Measurements from ENCODE around the gene ITIH5. TPM values are rescaled to one million over a fixed set of nuclear protein-coding genes. Genes with fewer than 3 reads are reported as not detected.

The ITIH5 gene
- total RNA-seq, 2 experiments from 2014 or later, result not detected

GRCh38 chr10:7577579-7577978 lies 89.2 kb downstream of the ITIH5 start:
- Histone ChIP-seq H3K27ac (ENCODE audit: low read depth, low read length, poor library complexity, severe bottlenecking) (no peak overlapping the region), H2AFZ (ENCODE audit: low read length) (no peak overlapping the region), H3K9me2 (ENCODE audit: insufficient read depth, low read length) (no peaks in the 10 kb centered on the region), H3K4me3 (ENCODE audit: low read depth, low read length, poor library complexity, severe bottlenecking) (no peak overlapping the region), H3K36me3 (ENCODE audit: insufficient read depth, low read length) (no peaks in the 10 kb centered on the region), H3K4me2 (ENCODE audit: low read length) (no peak overlapping the region), H3K9me3 (ENCODE audit: low read length) (no peaks in the 10 kb centered on the region), H4K20me1 (ENCODE audit: insufficient read depth, low read length) (no peaks in the 10 kb centered on the region), H3K79me2 (ENCODE audit: insufficient read depth, low read depth, low read length) (no peaks in the 10 kb centered on the region), H3K4me1 (ENCODE audit: insufficient read depth, low read length, poor library complexity, severe bottlenecking) (no peaks in the 10 kb centered on the region)
- ChIA-PET POLR2A (interaction anchor here (1.3 kb wide), 1 partner anchor 19 kb away, joined by 4 read pairs; no protein-coding TSS in a partner anchor), CTCF (ENCODE audit: unreplicated experiment) (no interaction called here)
- no TSS peak for BruUV-seq (replicated peaks)
- DNase-seq (ENCODE audit: low spot score), result no peak
- intact Hi-C loops (cut with micrococcal nuclease; ENCODE audit: unreplicated experiment), result no loop called here
- TF ChIP-seq EZH2phosphoT487 (IDR thresholded peaks at IDR 0.05; ENCODE audit: borderline replicate concordance, low read depth, low read length) (no peak), CTCF (conservative IDR thresholded peaks at IDR 0.05; ENCODE audit: low read length) (no peak)

- no peaks in the 10 kb centered on the region for H3K4me1 ChIP-seq (ENCODE audit: insufficient read depth, low read length, poor library complexity, severe bottlenecking)
- H4K20me1 ChIP-seq (ENCODE audit: insufficient read depth, low read length), result no peaks in the 10 kb centered on the region
- BruUV-seq (replicated peaks), result no TSS peak
- CTCF ChIA-PET (ENCODE audit: unreplicated experiment), result no interaction called here
- no peak for DNase-seq (ENCODE audit: low spot score)
- H3K79me2 ChIP-seq (ENCODE audit: insufficient read depth, low read depth, low read length), result no peaks in the 10 kb centered on the region
- H3K4me2 ChIP-seq (ENCODE audit: low read length), result no peak overlapping the region
- H3K9me3 ChIP-seq (ENCODE audit: low read length), result no peaks in the 10 kb centered on the region
- POLR2A ChIA-PET, result no interaction called here
- H3K27ac ChIP-seq (ENCODE audit: low read depth, low read length, poor library complexity, severe bottlenecking), result no peak overlapping the region
- intact Hi-C loops (cut with micrococcal nuclease; ENCODE audit: unreplicated experiment), result no loop called here
- H3K4me3 ChIP-seq (ENCODE audit: low read depth, low read length, poor library complexity, severe bottlenecking), result no peak overlapping the region
- H3K9me2 ChIP-seq (ENCODE audit: insufficient read depth, low read length), result no peaks in the 10 kb centered on the region
- no peaks in the 10 kb centered on the region for H3K36me3 ChIP-seq (ENCODE audit: insufficient read depth, low read length)
- no peak overlapping the region for H2AFZ ChIP-seq (ENCODE audit: low read length)
- no peak for TF ChIP-seq EZH2phosphoT487 (IDR thresholded peaks at IDR 0.05; ENCODE audit: borderline replicate concordance, low read depth, low read length)
- TF ChIP-seq CTCF (conservative IDR thresholded peaks at IDR 0.05; ENCODE audit: low read length), result no peak
These were observed 89.6 kb downstream of the ITIH5 start for GRCh38 chr10:7577176-7577575.

- intact Hi-C loops (cut with micrococcal nuclease; ENCODE audit: unreplicated experiment), result no loop called here
- H3K4me2 ChIP-seq (ENCODE audit: low read length), result no peak overlapping the region
- DNase-seq (ENCODE audit: low spot score), result no peak
- no peak overlapping the region for H3K27ac ChIP-seq (ENCODE audit: low read depth, low read length, poor library complexity, severe bottlenecking)
- no TSS peak for BruUV-seq (replicated peaks)
- no peaks in the 10 kb centered on the region for H4K20me1 ChIP-seq (ENCODE audit: insufficient read depth, low read length)
- no peak for TF ChIP-seq EZH2phosphoT487 (IDR thresholded peaks at IDR 0.05; ENCODE audit: borderline replicate concordance, low read depth, low read length)
- TF ChIP-seq CTCF (conservative IDR thresholded peaks at IDR 0.05; ENCODE audit: low read length), result no peak
- no peaks in the 10 kb centered on the region for H3K4me1 ChIP-seq (ENCODE audit: insufficient read depth, low read length, poor library complexity, severe bottlenecking)
- CTCF ChIA-PET (ENCODE audit: unreplicated experiment), result no interaction called here
- H3K4me3 ChIP-seq (ENCODE audit: low read depth, low read length, poor library complexity, severe bottlenecking), result no peak overlapping the region
- H3K36me3 ChIP-seq (ENCODE audit: insufficient read depth, low read length), result no peaks in the 10 kb centered on the region
- H3K79me2 ChIP-seq (ENCODE audit: insufficient read depth, low read depth, low read length), result no peaks in the 10 kb centered on the region
- H2AFZ ChIP-seq (ENCODE audit: low read length), result no peak overlapping the region
- H3K9me3 ChIP-seq (ENCODE audit: low read length), result no peaks in the 10 kb centered on the region
- no peaks in the 10 kb centered on the region for H3K9me2 ChIP-seq (ENCODE audit: insufficient read depth, low read length)
- POLR2A ChIA-PET, result no interaction called here
These were observed 90.4 kb downstream of the ITIH5 start for GRCh38 chr10:7576340-7576739.

Data from OCI-LY7 (cell line).